Measurements from ENCODE around the gene FAHD2B.
"Not testable (repeated sequence)": the region's sequence is repeated elsewhere in the genome, so short reads cannot be mapped to it uniquely, and the experiment has no call there.

Gene FAHD2B

GRCh38 chr2:97068074-97068473 is 26.6 kb downstream of the FAHD2B start:
- in situ Hi-C loops (cut with MboI; ENCODE audit: low sequenced_read_pairs): no loop called here

GRCh38 chr2:97067279-97068004 is 27.2 kb downstream of the FAHD2B start:
- in situ Hi-C loops (cut with MboI; ENCODE audit: low sequenced_read_pairs): no loop called here

- in situ Hi-C loops (cut with MboI; ENCODE audit: low sequenced_read_pairs): not testable (repeated sequence)
Observed at GRCh38 chr2:97066030-97066429, 28.7 kb downstream of the FAHD2B start.

GRCh38 chr2:97062020-97062419 is 32.7 kb downstream of the FAHD2B start:
- in situ Hi-C loops (cut with MboI; ENCODE audit: low sequenced_read_pairs): not testable (repeated sequence)

- in situ Hi-C loops (cut with MboI; ENCODE audit: low sequenced_read_pairs): not testable (repeated sequence)
Observed at GRCh38 chr2:97059782-97060181, 34.9 kb downstream of the FAHD2B start.

GRCh38 chr2:97056150-97056549 is 38.5 kb downstream of the FAHD2B start:
- in situ Hi-C loops (cut with MboI; ENCODE audit: low sequenced_read_pairs): not testable (repeated sequence)

- in situ Hi-C loops (cut with MboI; ENCODE audit: low sequenced_read_pairs): not testable (repeated sequence)
Observed at GRCh38 chr2:97050032-97050431, 44.6 kb downstream of the FAHD2B start.

GRCh38 chr2:97048448-97048847 is 46.2 kb downstream of the FAHD2B start:
- in situ Hi-C loops (cut with MboI; ENCODE audit: low sequenced_read_pairs): not testable (repeated sequence)

GRCh38 chr2:97046676-97047075 is 48.0 kb downstream of the FAHD2B start:
- in situ Hi-C loops (cut with MboI; ENCODE audit: low sequenced_read_pairs): not testable (repeated sequence)

GRCh38 chr2:97045895-97046499 is 48.7 kb downstream of the FAHD2B start:
- in situ Hi-C loops (cut with MboI; ENCODE audit: low sequenced_read_pairs): not testable (repeated sequence)
